T-cell (primary cell): ENCODE measurements around the gene OR13D1. TPM values are rescaled to one million over a fixed set of nuclear protein-coding genes. Genes with fewer than 3 reads are reported as not detected.

Experiments
- total RNA-seq, 35 experiments: library from RNA in 6 of 35; stranded (reverse) in 6 of 35; fragments of 120-200 nt in 1 of 35; gene quantifications; one replicate each; pipeline versions ENCODE4 v1.2.1 to v1.2.4 and lab custom pipeline; 2013 to 2026

OR13D1 gene
- total RNA-seq, 5 donors from 2014 or later (not counting 1 experiment from before 2014, with no cell fraction given): not detected

Other genes with a start within 250 kb of the OR13D1 start
- not detected for gene OR13F1, start 190.3 kb upstream of the OR13D1 start, total RNA-seq
- not detected for gene OR13C4, start 167.3 kb upstream of the OR13D1 start, total RNA-seq
- gene OR13C3, start 157.7 kb upstream of the OR13D1 start, total RNA-seq: not detected
- not detected for gene OR13C8, start 125.3 kb upstream of the OR13D1 start, total RNA-seq
- gene OR13C5, start 95.1 kb upstream of the OR13D1 start, total RNA-seq: not detected
- not detected for gene OR13C2, start 88.9 kb upstream of the OR13D1 start, total RNA-seq
- not detected for gene OR13C9, start 76.3 kb upstream of the OR13D1 start, total RNA-seq
- 10 to 100 TPM in 1 of 5 donors, 1 to 10 TPM in 4; 6.8 to 10.5 (median 9.8) TPM for gene NIPSNAP3A, start 53.2 kb downstream of the OR13D1 start, total RNA-seq
- 1 to 10 TPM in 4 of 5 donors, under 1 TPM in 1; 0.84 to 2.0 (median 1.2) TPM for gene NIPSNAP3B, start 69.6 kb downstream of the OR13D1 start, total RNA-seq
- 1 to 10 TPM in 2 of 5 donors, under 1 TPM in 3; 0.41 to 4.7 (median 0.62) TPM for gene ABCA1, start 233.6 kb downstream of the OR13D1 start, total RNA-seq